HG03108 (cell line): ENCODE results near the gene SLC35B3.
"Not testable (repeated sequence)": the region's sequence is repeated elsewhere in the genome, so short reads cannot be mapped to it uniquely, and the experiment has no call there.

Source experiments
- ATAC-seq: cut with Tn5 transposase; IDR thresholded peaks from one replicate; pipeline ENCODE4 v1.9.1; 2021; ENCODE audit warnings: moderate library complexity; ENCODE audit not compliant: unreplicated experiment

The SLC35B3 gene

GRCh38 chr6:8415280-8415679 lies 20.1 kb downstream of the SLC35B3 start:
- ATAC-seq, result no peak

DNA sequence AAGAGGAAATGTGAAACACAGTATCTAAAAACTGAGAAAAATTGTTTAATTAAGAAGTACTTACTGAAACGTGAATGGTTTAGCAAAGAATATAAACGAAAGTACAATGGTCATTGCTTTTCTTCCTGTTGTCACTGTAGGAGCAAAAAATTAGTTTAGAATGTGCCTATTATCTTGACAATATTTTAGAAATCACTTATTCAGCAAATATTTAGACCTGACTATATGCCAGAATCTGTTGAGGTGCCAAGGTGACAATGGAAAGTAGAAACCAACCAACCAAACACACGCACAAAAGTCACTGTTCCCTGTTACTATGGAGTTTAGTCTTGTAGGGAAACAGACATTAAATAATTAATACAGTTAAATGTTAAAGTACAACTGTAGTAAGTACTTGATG lies 20.5 kb downstream of the SLC35B3 start:
- ATAC-seq, result no peak

DNA sequence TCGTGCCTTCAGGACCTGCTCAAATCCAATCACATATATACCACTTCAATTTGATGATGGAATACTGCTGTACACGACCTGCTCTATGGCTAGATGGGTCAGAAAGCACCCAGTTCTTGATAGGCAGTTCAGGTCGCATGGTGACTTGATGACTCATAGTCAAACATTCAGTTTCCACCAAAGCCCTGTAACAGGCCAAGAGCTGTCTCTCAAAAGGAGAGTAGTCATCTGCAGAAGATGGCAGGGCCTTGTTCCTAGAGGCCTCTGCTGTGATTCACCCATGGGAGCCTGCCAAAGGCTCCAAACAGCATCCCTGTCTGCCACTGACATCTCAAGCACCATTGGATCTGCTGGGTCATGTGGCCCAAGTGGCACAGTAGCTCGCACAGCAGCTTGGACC lies 29.4 kb downstream of the SLC35B3 start:
- ATAC-seq, result not testable (repeated sequence)

GRCh38 chr6:8402546-8402945 lies 32.8 kb downstream of the SLC35B3 start:
- no peak for ATAC-seq

- no peak for ATAC-seq
Observed at GRCh38 chr6:8400663-8401062, 34.7 kb downstream of the SLC35B3 start.

GRCh38 chr6:8392569-8392968 lies 42.8 kb downstream of the SLC35B3 start:
- no peak for ATAC-seq

- ATAC-seq, result no peak
Observed at GRCh38 chr6:8391934-8392333, 43.4 kb downstream of the SLC35B3 start.

- ATAC-seq, result no peak
Observed at GRCh38 chr6:8389036-8389818, 46.1 kb downstream of the SLC35B3 start.

GRCh38 chr6:8387942-8388437 lies 47.4 kb downstream of the SLC35B3 start:
- ATAC-seq, result no peak

DNA sequence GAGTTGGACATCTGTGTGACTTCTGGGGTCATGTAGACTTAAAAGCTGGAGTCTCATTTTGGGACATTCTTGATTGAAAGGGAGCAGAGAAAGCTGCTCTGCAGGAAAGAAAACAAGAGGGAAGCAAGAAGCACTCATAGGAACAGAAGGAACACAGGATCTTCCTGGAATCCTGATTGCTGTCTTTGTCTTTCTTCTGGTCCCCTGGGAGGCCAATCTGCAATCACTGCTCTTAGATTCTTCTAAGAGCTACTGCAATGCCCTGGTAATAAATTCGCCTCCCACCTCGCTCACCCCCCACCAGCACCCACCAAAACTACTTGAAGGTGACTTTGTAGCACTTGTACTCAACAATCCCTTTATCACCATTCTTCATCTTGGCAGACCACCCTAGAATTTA lies 51.8 kb downstream of the SLC35B3 start:
- no peak for ATAC-seq

- ATAC-seq, result no peak
Observed at GRCh38 chr6:8382434-8382833, 52.9 kb downstream of the SLC35B3 start.

- ATAC-seq, result no peak
Observed at GRCh38 chr6:8375916-8376315, 59.4 kb downstream of the SLC35B3 start.
